Loucy (cell line): ENCODE data around the gene RD3L.
A peak's percentile ranks its signal among the peaks of the same experiment; 100 is the strongest.
"Not testable (repeated sequence)": the region's sequence is repeated elsewhere in the genome, so short reads cannot be mapped to it uniquely, and the experiment has no call there.

Experiments
- H2AFZ ChIP-seq: fragments of 200-600 bp; sonication (generic); 2 replicates; pipeline ENCODE4 v1.6.0; 2016; ENCODE audit warnings: antibody characterized with exemption, mild to moderate bottlenecking, low read length, moderate library complexity
- H3F3A ChIP-seq: fragments of 200-600 bp; 2 replicates; pipeline ENCODE4 v1.6.0; 2016; ENCODE audit warnings: antibody characterized with exemption, low read depth, mild to moderate bottlenecking
- H3K27me3 ChIP-seq: fragments of 200-600 bp; sonication (generic); 2 replicates; pipeline ENCODE4 v1.6.1; 2014; ENCODE audit warnings: low read length, mild to moderate bottlenecking; ENCODE audit not compliant: insufficient read depth, poor library complexity, severe bottlenecking
- H3K36me3 ChIP-seq: fragments of 200-600 bp; sonication (generic); 2 replicates; pipeline ENCODE4 v1.6.1; 2016; ENCODE audit warnings: low read length; ENCODE audit not compliant: insufficient read depth
- H3K4me1 ChIP-seq: fragments of 200-600 bp; sonication (generic); 2 replicates; pipeline ENCODE4 v1.5.1; 2014; ENCODE audit warnings: low read length, mild to moderate bottlenecking; ENCODE audit not compliant: insufficient read depth, poor library complexity, severe bottlenecking
- H3K4me2 ChIP-seq: fragments of 200-600 bp; sonication (generic); 2 replicates; pipeline ENCODE4 v1.6.0; 2014; ENCODE audit warnings: antibody characterized with exemption, low read length, low read depth, mild to moderate bottlenecking; ENCODE audit not compliant: poor library complexity, severe bottlenecking
- H3K4me3 ChIP-seq: fragments of 200-600 bp; sonication (generic); 2 replicates; pipeline ENCODE4 v1.5.1; 2014; ENCODE audit warnings: low read length, mild to moderate bottlenecking, mixed read lengths; ENCODE audit not compliant: poor library complexity, severe bottlenecking
- H3K79me2 ChIP-seq: fragments of 200-600 bp; sonication (generic); 2 replicates; pipeline ENCODE4 v1.6.1; 2014; ENCODE audit warnings: low read length; ENCODE audit not compliant: insufficient read depth
- H3K9ac ChIP-seq: fragments of 200-600 bp; sonication (generic); 2 replicates; pipeline ENCODE4 v1.6.0; 2014; ENCODE audit warnings: mild to moderate bottlenecking, low read depth, low read length, moderate library complexity; ENCODE audit not compliant: poor library complexity, severe bottlenecking
- H3K9me2 ChIP-seq: fragments of 200-600 bp; sonication (generic); replicated peaks from 2 replicates; pipeline ENCODE4 v1.6.1; 2016; ENCODE audit warnings: low read depth, low read length, mixed read lengths
- H3K9me3 ChIP-seq: fragments of 200-600 bp; sonication (generic); 2 replicates; pipeline ENCODE4 v1.6.1; 2014; ENCODE audit warnings: mild to moderate bottlenecking, antibody characterized with exemption, low read length, low read depth; ENCODE audit not compliant: insufficient read depth
- H4K20me1 ChIP-seq: fragments of 200-600 bp; sonication (generic); 2 replicates; pipeline ENCODE4 v1.6.0; 2014; ENCODE audit warnings: antibody characterized with exemption, low read length, mild to moderate bottlenecking; ENCODE audit not compliant: insufficient read depth, poor library complexity, severe bottlenecking
- EZH2phosphoT487 ChIP-seq: fragments of 200-600 bp; IDR thresholded peaks from 2 replicates; pipeline ENCODE4 v1.6.1; 2018; ENCODE audit warnings: antibody characterized with exemption, mild to moderate bottlenecking, moderate library complexity, borderline replicate concordance
- TF ChIP-seq, protein P1 (sequence below): fragments of 200-600 bp; sonication (generic); conservative IDR thresholded peaks from 2 replicates; pipeline ENCODE4 v1.5.1; 2014; ENCODE audit warnings: mild to moderate bottlenecking, antibody characterized with exemption, low read length

RD3L gene

DNA sequence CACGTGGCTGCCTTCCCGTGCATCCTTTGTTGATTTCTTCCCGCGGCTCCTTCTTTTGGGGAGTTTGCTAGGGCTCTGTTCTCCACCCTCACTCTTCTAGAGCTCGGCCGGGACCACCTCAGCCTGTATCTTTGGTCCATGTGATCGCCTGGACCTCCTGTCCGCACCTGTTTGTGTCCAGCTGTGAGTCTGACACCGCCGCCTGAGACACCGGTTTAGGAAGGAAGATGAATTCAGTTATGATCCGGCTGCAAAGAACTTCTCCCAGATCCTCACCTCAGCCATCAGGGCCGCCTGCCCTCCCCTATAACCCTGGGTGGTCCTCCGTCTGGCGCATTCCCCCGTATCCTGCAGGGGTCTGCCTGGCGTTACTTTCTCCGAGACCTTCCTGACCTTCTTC lies 14.8 kb downstream of the RD3L start:
- no peaks in the 10 kb centered on the region; the same call in 1 of the 2 replicates for H3F3A ChIP-seq

DNA sequence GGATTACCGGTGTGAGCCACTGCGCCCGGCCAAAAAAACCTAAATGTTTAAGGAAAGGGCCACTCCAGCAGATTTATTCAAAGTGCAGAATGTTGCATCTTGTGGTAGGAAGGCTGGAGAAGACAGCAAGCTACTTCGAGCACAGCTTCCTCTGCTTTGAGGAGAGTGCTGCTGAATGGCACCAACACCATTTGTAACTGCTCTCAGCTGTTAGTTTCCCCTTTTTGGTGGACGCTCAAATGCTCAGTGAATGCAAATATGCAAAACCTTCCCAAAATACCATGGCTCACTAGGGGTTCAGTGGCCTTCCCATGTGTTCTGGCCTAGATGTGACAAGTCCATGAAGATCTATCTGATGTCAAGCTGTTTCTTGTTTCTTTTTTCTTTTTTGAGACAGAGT lies 17.0 kb downstream of the RD3L start:
- no peaks in the 10 kb centered on the region for H3K27me3 ChIP-seq
- peaks cover 4% of the 10 kb centered on the region for H3K4me1 ChIP-seq
- H3K79me2 ChIP-seq, result peaks cover 10% of the 10 kb centered on the region
- H3K9me3 ChIP-seq, result no peaks in the 10 kb centered on the region
- 0 out of 2 replicates have a peak overlapping the region, but pooled peaks have one; percentile 73 for H2AFZ ChIP-seq
- H3K4me2 ChIP-seq, result no peak overlapping the region
- no peaks in the 10 kb centered on the region; the same call in 1 of the 2 replicates for H3F3A ChIP-seq
- TF ChIP-seq, protein P1, sequence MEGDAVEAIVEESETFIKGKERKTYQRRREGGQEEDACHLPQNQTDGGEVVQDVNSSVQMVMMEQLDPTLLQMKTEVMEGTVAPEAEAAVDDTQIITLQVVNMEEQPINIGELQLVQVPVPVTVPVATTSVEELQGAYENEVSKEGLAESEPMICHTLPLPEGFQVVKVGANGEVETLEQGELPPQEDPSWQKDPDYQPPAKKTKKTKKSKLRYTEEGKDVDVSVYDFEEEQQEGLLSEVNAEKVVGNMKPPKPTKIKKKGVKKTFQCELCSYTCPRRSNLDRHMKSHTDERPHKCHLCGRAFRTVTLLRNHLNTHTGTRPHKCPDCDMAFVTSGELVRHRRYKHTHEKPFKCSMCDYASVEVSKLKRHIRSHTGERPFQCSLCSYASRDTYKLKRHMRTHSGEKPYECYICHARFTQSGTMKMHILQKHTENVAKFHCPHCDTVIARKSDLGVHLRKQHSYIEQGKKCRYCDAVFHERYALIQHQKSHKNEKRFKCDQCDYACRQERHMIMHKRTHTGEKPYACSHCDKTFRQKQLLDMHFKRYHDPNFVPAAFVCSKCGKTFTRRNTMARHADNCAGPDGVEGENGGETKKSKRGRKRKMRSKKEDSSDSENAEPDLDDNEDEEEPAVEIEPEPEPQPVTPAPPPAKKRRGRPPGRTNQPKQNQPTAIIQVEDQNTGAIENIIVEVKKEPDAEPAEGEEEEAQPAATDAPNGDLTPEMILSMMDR, result no peak
- no peak for TF ChIP-seq EZH2phosphoT487
- no peaks in the 10 kb centered on the region for H3K9me2 ChIP-seq
- peaks cover 9% of the 10 kb centered on the region for H4K20me1 ChIP-seq
- no peak overlapping the region for H3K4me3 ChIP-seq
- H3K36me3 ChIP-seq, result no peaks in the 10 kb centered on the region
- H3K9ac ChIP-seq, result no peak overlapping the region

More for the DNA sequence above, 14.8 kb downstream of the RD3L start:
- H3K79me2 ChIP-seq, result no peaks in the 10 kb centered on the region
- H3K9ac ChIP-seq, result no peak overlapping the region
- H3K4me2 ChIP-seq, result no peak overlapping the region
- H3K4me3 ChIP-seq, result no peak overlapping the region
- no peak overlapping the region for H2AFZ ChIP-seq
- H3K9me3 ChIP-seq, result no peaks in the 10 kb centered on the region
- no peaks in the 10 kb centered on the region for H4K20me1 ChIP-seq
- peaks cover 11% of the 10 kb centered on the region for H3K4me1 ChIP-seq
- no peaks in the 10 kb centered on the region for H3K27me3 ChIP-seq
- TF ChIP-seq, protein P1, result no peak
- no peak for TF ChIP-seq EZH2phosphoT487
- H3K36me3 ChIP-seq, result no peaks in the 10 kb centered on the region
- no peaks in the 10 kb centered on the region for H3K9me2 ChIP-seq

GRCh38 chr14:103923863-103924262 lies 18.5 kb downstream of the RD3L start:
- Histone ChIP-seq H3K9me2 (no peaks in the 10 kb centered on the region), H3K27me3 (no peaks in the 10 kb centered on the region), H2AFZ (peak overlapping the region; percentile 46)

GRCh38 chr14:103921855-103922200 lies 20.5 kb downstream of the RD3L start:
- peak overlapping the region; percentile 97 for H3K4me3 ChIP-seq
- H4K20me1 ChIP-seq, result peaks cover 20% of the 10 kb centered on the region
- not testable (repeated sequence) for H3K36me3 ChIP-seq, H3K9me2 ChIP-seq, H3K9me3 ChIP-seq, H3K27me3 ChIP-seq, H3F3A ChIP-seq
- peak overlapping the region; percentile 96 for H2AFZ ChIP-seq
- H3K9ac ChIP-seq, result peak overlapping the region; percentile 14
- peaks cover 44% of the 10 kb centered on the region for H3K79me2 ChIP-seq
- H3K4me2 ChIP-seq, result peak overlapping the region; percentile 68
- peaks cover 10% of the 10 kb centered on the region for H3K4me1 ChIP-seq

More at GRCh38 chr14:103923863-103924262, 18.5 kb downstream of the RD3L start:
- H4K20me1 ChIP-seq, result peaks cover 13% of the 10 kb centered on the region
- H3K79me2 ChIP-seq, result peaks cover 25% of the 10 kb centered on the region
- H3K4me1 ChIP-seq, result peaks cover 4% of the 10 kb centered on the region
- H3F3A ChIP-seq, result no peaks in the 10 kb centered on the region; the same call in 1 of the 2 replicates
- H3K9me3 ChIP-seq, result no peaks in the 10 kb centered on the region
- H3K9ac ChIP-seq, result no peak overlapping the region
- H3K36me3 ChIP-seq, result no peaks in the 10 kb centered on the region
- peak overlapping the region; percentile 5 for H3K4me2 ChIP-seq
- peak overlapping the region; percentile 11 for H3K4me3 ChIP-seq
- TF ChIP-seq EZH2phosphoT487, result no peak
- TF ChIP-seq, protein P1, result no peak
